Measurements from ENCODE around the gene CREB5. TPM values are rescaled to one million over a fixed set of nuclear protein-coding genes. Genes with fewer than 3 reads are reported as not detected.
"Not testable (repeated sequence)": the region's sequence is repeated elsewhere in the genome, so short reads cannot be mapped to it uniquely, and the experiment has no call there.

CREB5 gene
- total RNA-seq, 1 donor from 2014 or later: 13.6 TPM

DNA sequence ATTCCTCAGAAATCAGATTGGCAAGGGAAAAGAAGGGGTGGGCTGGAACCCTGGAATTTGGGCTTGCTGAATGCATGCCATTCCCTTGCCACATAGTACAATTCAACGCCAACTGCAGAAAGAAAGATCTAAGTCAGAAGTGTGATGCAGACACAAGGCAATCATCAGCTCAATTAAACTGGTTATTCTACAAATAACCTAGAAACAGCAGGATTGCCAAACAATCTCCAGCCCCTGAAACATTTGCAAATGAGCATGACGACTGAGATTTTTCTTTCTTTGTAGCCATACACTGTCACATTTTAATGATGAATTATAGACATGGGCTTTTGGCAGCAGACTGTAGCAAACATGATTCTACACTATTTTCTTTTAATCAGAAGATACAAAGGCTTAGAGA is 16.5 kb upstream of the CREB5 start:
- peaks cover 22% of the 10 kb centered on the region for H3K4me1 Mint-ChIP-seq
- no peak for DNase-seq (ENCODE audit: low spot score in 2 of 2, unreplicated experiment in 2 of 2)
- H3K27me3 Mint-ChIP-seq (ENCODE audit: low read depth): peaks cover 19% of the 10 kb centered on the region
- no peak overlapping the region for H3K27ac Mint-ChIP-seq
- H3K9me3 Mint-ChIP-seq: peaks cover 6% of the 10 kb centered on the region
- H3K4me3 Mint-ChIP-seq: no peak overlapping the region
- no peaks in the 10 kb centered on the region for H3K36me3 Mint-ChIP-seq
- TF ChIP-seq, protein P1, sequence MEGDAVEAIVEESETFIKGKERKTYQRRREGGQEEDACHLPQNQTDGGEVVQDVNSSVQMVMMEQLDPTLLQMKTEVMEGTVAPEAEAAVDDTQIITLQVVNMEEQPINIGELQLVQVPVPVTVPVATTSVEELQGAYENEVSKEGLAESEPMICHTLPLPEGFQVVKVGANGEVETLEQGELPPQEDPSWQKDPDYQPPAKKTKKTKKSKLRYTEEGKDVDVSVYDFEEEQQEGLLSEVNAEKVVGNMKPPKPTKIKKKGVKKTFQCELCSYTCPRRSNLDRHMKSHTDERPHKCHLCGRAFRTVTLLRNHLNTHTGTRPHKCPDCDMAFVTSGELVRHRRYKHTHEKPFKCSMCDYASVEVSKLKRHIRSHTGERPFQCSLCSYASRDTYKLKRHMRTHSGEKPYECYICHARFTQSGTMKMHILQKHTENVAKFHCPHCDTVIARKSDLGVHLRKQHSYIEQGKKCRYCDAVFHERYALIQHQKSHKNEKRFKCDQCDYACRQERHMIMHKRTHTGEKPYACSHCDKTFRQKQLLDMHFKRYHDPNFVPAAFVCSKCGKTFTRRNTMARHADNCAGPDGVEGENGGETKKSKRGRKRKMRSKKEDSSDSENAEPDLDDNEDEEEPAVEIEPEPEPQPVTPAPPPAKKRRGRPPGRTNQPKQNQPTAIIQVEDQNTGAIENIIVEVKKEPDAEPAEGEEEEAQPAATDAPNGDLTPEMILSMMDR (IDR thresholded peaks at IDR 0.05; ENCODE audit: unreplicated experiment): no peak

DNA sequence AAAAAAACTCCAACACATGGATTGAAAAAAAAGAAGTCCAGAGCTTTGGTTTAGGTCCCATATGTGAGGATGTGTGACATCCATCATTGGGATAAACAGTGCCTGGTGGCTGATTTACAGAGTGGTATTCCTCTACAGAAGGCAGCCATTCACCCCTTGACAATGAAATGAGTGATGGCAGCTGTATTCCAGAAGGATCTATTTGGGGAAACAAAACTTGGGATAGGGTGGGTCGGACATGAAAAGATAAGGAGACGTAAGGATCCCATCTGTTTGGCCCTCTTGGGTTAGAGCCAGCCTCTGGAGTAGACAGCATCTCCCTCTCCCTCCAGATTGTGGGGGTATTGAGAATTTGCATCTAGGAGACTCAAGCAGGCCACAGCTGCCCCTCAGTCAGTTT is 15.2 kb upstream of the CREB5 start:
- Mint-ChIP-seq H3K4me3 (no peak overlapping the region), H3K4me1 (peaks cover 21% of the 10 kb centered on the region), H3K27ac (no peak overlapping the region), H3K9me3 (peaks cover 6% of the 10 kb centered on the region), H3K27me3 (ENCODE audit: low read depth) (peaks cover 19% of the 10 kb centered on the region), H3K36me3 (no peaks in the 10 kb centered on the region)
- no peak for DNase-seq (ENCODE audit: low spot score in 2 of 2, unreplicated experiment in 2 of 2)
- TF ChIP-seq, protein P1 (IDR thresholded peaks at IDR 0.05; ENCODE audit: unreplicated experiment): no peak

DNA sequence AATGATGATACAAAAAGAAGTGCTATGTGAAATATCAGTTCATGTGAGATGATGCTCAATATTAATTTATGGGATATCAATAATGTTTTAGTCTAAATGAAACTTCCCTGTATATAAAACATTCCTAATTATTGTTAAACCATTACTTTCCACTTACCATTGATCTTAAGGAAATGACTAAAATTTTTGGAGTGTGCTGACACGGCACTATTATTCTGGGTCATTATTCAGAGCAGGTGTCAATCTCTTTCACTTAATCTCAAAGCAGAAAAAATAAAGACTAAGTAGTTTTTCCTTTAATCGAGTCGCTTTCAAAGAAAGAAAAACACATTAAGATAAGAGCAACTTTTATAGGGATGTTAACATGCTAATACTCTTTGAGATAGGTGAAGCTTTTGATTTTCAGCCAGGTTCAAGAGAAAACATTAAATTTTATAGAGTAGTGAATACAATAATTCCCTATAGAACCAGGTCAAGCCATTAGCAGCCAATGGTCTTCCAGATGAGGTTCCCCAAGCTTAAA is 11.4 kb upstream of the CREB5 start:
- H3K9me3 Mint-ChIP-seq: no peaks in the 10 kb centered on the region
- H3K27ac Mint-ChIP-seq: no peak overlapping the region
- H3K4me1 Mint-ChIP-seq: peaks cover 12% of the 10 kb centered on the region
- H3K4me3 Mint-ChIP-seq: no peak overlapping the region
- H3K36me3 Mint-ChIP-seq: no peaks in the 10 kb centered on the region
- H3K27me3 Mint-ChIP-seq (ENCODE audit: low read depth): peaks cover 52% of the 10 kb centered on the region
- TF ChIP-seq, protein P1 (IDR thresholded peaks at IDR 0.05; ENCODE audit: unreplicated experiment): no peak
- no peak for DNase-seq (ENCODE audit: low spot score in 2 of 2, unreplicated experiment in 2 of 2)

DNA sequence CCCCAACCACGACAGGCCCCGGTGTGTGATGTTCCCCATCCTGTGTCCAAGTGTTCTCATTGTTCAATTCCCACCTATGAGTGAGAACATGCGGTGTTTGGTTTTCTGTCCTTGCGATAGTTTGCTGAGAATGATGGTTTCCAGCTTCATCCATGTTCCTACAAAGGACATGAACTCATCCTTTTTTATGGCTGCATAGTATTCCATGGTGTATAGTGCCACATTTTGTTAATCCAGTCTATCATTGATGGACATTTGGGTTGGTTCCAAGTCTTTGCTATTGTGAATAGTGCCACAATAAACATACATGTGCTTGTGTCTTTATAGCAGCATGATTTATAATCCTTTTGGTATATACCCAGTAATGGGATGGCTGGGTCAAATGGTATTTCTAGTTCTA is 10.8 kb upstream of the CREB5 start:
- H3K36me3 Mint-ChIP-seq; DNase-seq (ENCODE audit: low spot score in 2 of 2, unreplicated experiment in 2 of 2); H3K27ac Mint-ChIP-seq; H3K9me3 Mint-ChIP-seq; H3K4me3 Mint-ChIP-seq; H3K4me1 Mint-ChIP-seq: not testable (repeated sequence)
- H3K27me3 Mint-ChIP-seq (ENCODE audit: low read depth): peaks cover 59% of the 10 kb centered on the region

DNA sequence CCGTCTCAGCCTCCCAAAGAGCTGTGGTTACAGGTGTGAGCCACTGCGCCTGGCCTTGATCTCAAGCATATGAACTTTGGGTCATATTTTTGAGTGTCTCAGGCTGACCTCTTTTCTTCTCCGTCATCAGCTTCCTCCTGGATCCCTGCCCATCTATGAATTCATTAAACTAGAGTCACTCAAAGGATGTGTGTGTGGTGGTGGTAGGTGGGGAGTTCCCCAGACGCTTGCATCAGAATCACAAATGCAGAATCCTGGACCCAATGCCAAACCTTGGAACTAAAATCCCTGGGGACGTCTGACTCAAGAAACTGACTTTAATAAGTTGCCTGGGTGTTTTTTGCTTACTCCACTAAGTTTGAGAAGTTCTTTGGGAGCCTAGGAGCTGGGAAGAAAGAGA is 6.7 kb upstream of the CREB5 start:
- Mint-ChIP-seq H3K9me3 (no peaks in the 10 kb centered on the region), H3K27ac (no peak overlapping the region), H3K4me3 (no peak overlapping the region), H3K27me3 (ENCODE audit: low read depth) (peaks cover 77% of the 10 kb centered on the region), H3K4me1 (peaks cover 18% of the 10 kb centered on the region), H3K36me3 (no peaks in the 10 kb centered on the region)
- TF ChIP-seq, protein P1 (IDR thresholded peaks at IDR 0.05; ENCODE audit: unreplicated experiment): no peak
- DNase-seq (ENCODE audit: low spot score in 2 of 2, unreplicated experiment in 2 of 2): no peak

DNA sequence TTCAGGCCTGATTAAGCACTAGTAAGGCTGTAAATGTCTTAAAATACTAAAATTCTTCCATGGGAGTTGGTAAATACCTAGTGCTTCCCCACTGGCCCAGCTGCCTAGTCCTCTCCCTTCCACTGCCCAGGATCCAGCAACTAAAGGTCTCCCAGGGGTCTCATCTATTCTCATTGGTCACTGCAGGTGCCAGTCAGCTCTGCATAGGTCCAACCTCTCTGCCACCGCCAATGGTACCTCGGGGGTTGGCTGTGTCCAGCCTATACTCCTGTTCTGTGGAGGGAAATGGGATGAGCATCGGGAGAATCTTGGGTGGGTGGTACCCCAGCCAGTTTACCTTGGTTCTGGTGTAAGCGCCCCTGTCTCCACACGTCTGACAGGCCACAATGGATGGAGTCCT is 6.1 kb upstream of the CREB5 start:
- no peak for DNase-seq (ENCODE audit: low spot score in 2 of 2, unreplicated experiment in 2 of 2)
- H3K36me3 Mint-ChIP-seq: no peaks in the 10 kb centered on the region
- TF ChIP-seq, protein P1 (IDR thresholded peaks at IDR 0.05; ENCODE audit: unreplicated experiment): no peak
- H3K4me1 Mint-ChIP-seq: peaks cover 23% of the 10 kb centered on the region
- no peak overlapping the region for H3K27ac Mint-ChIP-seq
- no peaks in the 10 kb centered on the region for H3K9me3 Mint-ChIP-seq
- H3K27me3 Mint-ChIP-seq (ENCODE audit: low read depth): peaks cover 79% of the 10 kb centered on the region
- H3K4me3 Mint-ChIP-seq: no peak overlapping the region

All from mesothelial cell of epicardium (in vitro differentiated cells).